ENCODE data around the gene TBC1D9B.

TBC1D9B gene

GRCh38 chr5:179905161-179905560 is 2.5 kb downstream of the TBC1D9B start:
- no peak for TF ChIP-seq FOXM1 (IDR thresholded peaks at IDR 0.05; ENCODE audit: borderline replicate concordance, low read depth)
- TF ChIP-seq TCF12 (IDR thresholded peaks at IDR 0.05; ENCODE audit: low read depth) = no peak
- TF ChIP-seq TEAD4 (IDR thresholded peaks at IDR 0.05) = no peak
- no peak for TF ChIP-seq MAX (IDR thresholded peaks at IDR 0.05)
- no peak for TF ChIP-seq ZBTB7A (IDR thresholded peaks at IDR 0.05; ENCODE audit: low read depth)
- TF ChIP-seq NFIC (IDR thresholded peaks at IDR 0.05) = no peak
- TF ChIP-seq CREB1 (IDR thresholded peaks at IDR 0.05; ENCODE audit: low read depth) = no peak
- TF ChIP-seq EP300 (IDR thresholded peaks at IDR 0.05; ENCODE audit: borderline replicate concordance) = no peak
- TF ChIP-seq EGR1 (IDR thresholded peaks at IDR 0.05) = no peak
- no peak for TF ChIP-seq REST (IDR thresholded peaks at IDR 0.05; ENCODE audit: low read depth)
- no peak for TF ChIP-seq TAF1 (IDR thresholded peaks at IDR 0.05; ENCODE audit: low read depth)
- no peak for TF ChIP-seq YY1 (IDR thresholded peaks at IDR 0.05; ENCODE audit: low read depth)
- no peak for TF ChIP-seq RAD21 (IDR thresholded peaks at IDR 0.05; ENCODE audit: low read depth)
- TF ChIP-seq CEBPB (IDR thresholded peaks at IDR 0.05) = no peak
- TF ChIP-seq USF1 (IDR thresholded peaks at IDR 0.05) = no peak

GRCh38 chr5:179904463-179905160 is 3.1 kb downstream of the TBC1D9B start:
- no peak for TF ChIP-seq CREB1 (IDR thresholded peaks at IDR 0.05; ENCODE audit: low read depth)
- no peak for TF ChIP-seq USF1 (IDR thresholded peaks at IDR 0.05)
- TF ChIP-seq FOXM1 (IDR thresholded peaks at IDR 0.05; ENCODE audit: borderline replicate concordance, low read depth) = no peak
- TF ChIP-seq NFIC (IDR thresholded peaks at IDR 0.05) = no peak
- no peak for TF ChIP-seq YY1 (IDR thresholded peaks at IDR 0.05; ENCODE audit: low read depth)

- TF ChIP-seq FOXM1 (IDR thresholded peaks at IDR 0.05; ENCODE audit: borderline replicate concordance, low read depth) (no peak), CEBPB (IDR thresholded peaks at IDR 0.05) (no peak), EP300 (IDR thresholded peaks at IDR 0.05; ENCODE audit: borderline replicate concordance) (no peak), YY1 (IDR thresholded peaks at IDR 0.05; ENCODE audit: low read depth) (no peak), NFIC (IDR thresholded peaks at IDR 0.05) (no peak), REST (IDR thresholded peaks at IDR 0.05; ENCODE audit: low read depth) (no peak), USF1 (IDR thresholded peaks at IDR 0.05) (no peak)
Measured at GRCh38 chr5:179902763-179903158, 4.9 kb downstream of the TBC1D9B start.

- no peak for TF ChIP-seq RAD21 (IDR thresholded peaks at IDR 0.05; ENCODE audit: low read depth)
- no peak for TF ChIP-seq CREB1 (IDR thresholded peaks at IDR 0.05; ENCODE audit: low read depth)
- no peak for TF ChIP-seq ZBTB7A (IDR thresholded peaks at IDR 0.05; ENCODE audit: low read depth)
- TF ChIP-seq CEBPB (IDR thresholded peaks at IDR 0.05) = no peak
- TF ChIP-seq TCF12 (IDR thresholded peaks at IDR 0.05; ENCODE audit: low read depth) = no peak
- TF ChIP-seq TAF1 (IDR thresholded peaks at IDR 0.05; ENCODE audit: low read depth) = no peak
Measured at GRCh38 chr5:179901915-179902762, 5.6 kb downstream of the TBC1D9B start.

GRCh38 chr5:179901462-179901861 is 6.2 kb downstream of the TBC1D9B start:
- TF ChIP-seq TCF12 (IDR thresholded peaks at IDR 0.05; ENCODE audit: low read depth) (no peak), RAD21 (IDR thresholded peaks at IDR 0.05; ENCODE audit: low read depth) (no peak), EGR1 (IDR thresholded peaks at IDR 0.05) (no peak), REST (IDR thresholded peaks at IDR 0.05; ENCODE audit: low read depth) (no peak), TAF1 (IDR thresholded peaks at IDR 0.05; ENCODE audit: low read depth) (no peak), MAX (IDR thresholded peaks at IDR 0.05) (no peak), ZBTB7A (IDR thresholded peaks at IDR 0.05; ENCODE audit: low read depth) (no peak), EP300 (IDR thresholded peaks at IDR 0.05; ENCODE audit: borderline replicate concordance) (no peak), NFIC (IDR thresholded peaks at IDR 0.05) (no peak), FOXM1 (IDR thresholded peaks at IDR 0.05; ENCODE audit: borderline replicate concordance, low read depth) (no peak), CEBPB (IDR thresholded peaks at IDR 0.05) (no peak), USF1 (IDR thresholded peaks at IDR 0.05) (no peak), CREB1 (IDR thresholded peaks at IDR 0.05; ENCODE audit: low read depth) (no peak), YY1 (IDR thresholded peaks at IDR 0.05; ENCODE audit: low read depth) (no peak), TEAD4 (IDR thresholded peaks at IDR 0.05) (no peak)
